ENCODE results near the gene BST1. TPM values are rescaled to one million over a fixed set of nuclear protein-coding genes. Genes with fewer than 3 reads are reported as not detected.

Gene BST1
- total RNA-seq, 1 experiment from 2014 or later, result 1.4 TPM

GRCh38 chr4:15655223-15656037 lies 47.4 kb upstream of the BST1 start, which contains the start of gene FBXL5 (continued):
- TF ChIP-seq TEAD4 (CRISPR knock-in tag; IDR thresholded peaks at IDR 0.05) (no peak), STAT6 (CRISPR knock-in tag; conservative IDR thresholded peaks at IDR 0.05; ENCODE audit: low read depth) (no peak), MYBL2 (CRISPR knock-in tag; IDR thresholded peaks at IDR 0.05) (no peak; the same call in 1 of the 2 replicates), ZNF423 (CRISPR knock-in tag; IDR thresholded peaks at IDR 0.05) (no peak), NFATC4 (CRISPR knock-in tag; IDR thresholded peaks at IDR 0.05) (no peak; the same call in 1 of the 2 replicates), ZNF532 (CRISPR knock-in tag; IDR thresholded peaks at IDR 0.05; ENCODE audit: borderline replicate concordance) (no peak), NR1H2 (CRISPR knock-in tag; IDR thresholded peaks at IDR 0.05) (no peak), USF1 (CRISPR knock-in tag; IDR thresholded peaks at IDR 0.05) (peak; percentile 89), ZNF396 (CRISPR knock-in tag; IDR thresholded peaks at IDR 0.05; ENCODE audit: borderline replicate concordance) (no peak), ZBTB43 (CRISPR knock-in tag; IDR thresholded peaks at IDR 0.05) (no peak), GTF2I (CRISPR knock-in tag; conservative IDR thresholded peaks at IDR 0.05) (no peak), SOX15 (CRISPR knock-in tag; IDR thresholded peaks at IDR 0.05) (no peak), E2F4 (CRISPR knock-in tag; IDR thresholded peaks at IDR 0.05; ENCODE audit: borderline replicate concordance, low read depth) (no peak), RELA (CRISPR knock-in tag; IDR thresholded peaks at IDR 0.05; ENCODE audit: borderline replicate concordance) (no peak), GRHL2 (CRISPR knock-in tag; IDR thresholded peaks at IDR 0.05; ENCODE audit: insufficient replicate concordance, severe bottlenecking) (no peak), ZNF416 (CRISPR knock-in tag; IDR thresholded peaks at IDR 0.05) (no peak), ZNF232 (CRISPR knock-in tag; IDR thresholded peaks at IDR 0.05) (no peak), TEAD1 (CRISPR knock-in tag; IDR thresholded peaks at IDR 0.05) (peak; percentile 52), E2F5 (CRISPR knock-in tag; IDR thresholded peaks at IDR 0.05) (0 out of 2 replicates have a peak, but pooled peaks have one; percentile 48), SMAD4 (CRISPR knock-in tag; IDR thresholded peaks at IDR 0.05) (no peak), ZNF671 (CRISPR knock-in tag; IDR thresholded peaks at IDR 0.05) (no peak), CTCF (IDR thresholded peaks at IDR 0.05) (no peak), MLX (CRISPR knock-in tag; IDR thresholded peaks at IDR 0.05) (no peak), CREM (CRISPR knock-in tag; IDR thresholded peaks at IDR 0.05) (no peak)

Measured in WTC11 (cell line).